Testis (tissue), 3 donors: Measurements from ENCODE around the gene TENT4B. TPM values are rescaled to one million over a fixed set of nuclear protein-coding genes. Genes with fewer than 3 reads are reported as not detected.

Experiments used
- DNase-seq: peaks from one replicate; pipeline ENCODE4 v3.0.0-alpha.2; 2019
- H3K27ac ChIP-seq, 2 donors: fragments of 200-600 bp; sonication (generic); one replicate each; pipeline ENCODE4 v1.5.1; 2019
- H3K27me3 ChIP-seq: fragments of 200-600 bp; sonication (generic); one replicate; pipeline ENCODE4 v1.5.1; 2019
- H3K36me3 ChIP-seq: fragments of 200-600 bp; sonication (generic); one replicate; pipeline ENCODE4 v1.5.1; 2017; ENCODE audit warnings: low read depth; ENCODE audit errors: missing control alignments
- H3K4me1 ChIP-seq: fragments of 200-600 bp; sonication (generic); one replicate; pipeline ENCODE4 v1.5.1; 2019
- H3K4me3 ChIP-seq, 2 donors: fragments of 200-600 bp; sonication (generic); one replicate each; pipeline ENCODE4 v1.5.1; 2017 to 2019
- H3K9me3 ChIP-seq: fragments of 200-600 bp; sonication (generic); one replicate; pipeline ENCODE4 v1.5.1; 2017
- CTCF ChIP-seq, 3 experiments: fragments of 450-650 bp in 2 of 3; fragments of 200-600 bp in 1 of 3; sonication (generic) in 1 of 3; IDR thresholded peaks; one replicate each; pipeline ENCODE4 v1.5.1; 2016 to 2019; ENCODE audit warnings: antibody characterized with exemption in 3 of 3, mild to moderate bottlenecking in 2 of 3, moderate library complexity in 1 of 3
- POLR2A ChIP-seq: fragments of 450-650 bp; IDR thresholded peaks from one replicate; pipeline ENCODE4 v1.6.1; 2017; ENCODE audit warnings: antibody characterized with exemption, mild to moderate bottlenecking, moderate library complexity
- WGBS, 2 donors: methylation state at CpG; one replicate each; pipeline ENCODE4 v1.1.5; 2018; 5-methylcytosine and 5-hydroxymethylcytosine counted together
- intact Hi-C: fragments of 100-400 bp; cut with DNase I; formaldehyde crosslinking; loops from one replicate; pipeline ENCODE4 v1.15.1; 2023; ENCODE audit warnings: low total_unique reads
- polyA plus RNA-seq: library from polyadenylated mRNA; stranded (reverse); fragments of 350-450 nt; fragmentation: Illumina TruSeq; extraction: RNeasy Lipid Tissue Mini Kit (QIAGEN cat#74804); gene quantifications from one replicate; pipeline ENCODE4 v1.2.3, GENCODE V29; 2014; ENCODE audit warnings: low read depth, low replicate concordance; ENCODE audit not compliant: insufficient read depth
- total RNA-seq, 2 donors: library from RNA; depleted of rRNA; stranded (reverse); fragments of >200 nt; gene quantifications; one replicate each; pipeline ENCODE4 v1.2.3, GENCODE V29; 2016

The TENT4B gene
- total and polyA plus RNA-seq, 3 donors from 2014 or later, result 27.5 to 56.6 (median 37.6) TPM

- 63 to 69% methylated on average over 2 of the region's 2 CpGs for WGBS, 2 donors
- H3K4me1 ChIP-seq, result peaks cover 10% of the 10 kb centered on the region
- no peak for DNase-seq
- no peak overlapping the region for H3K27ac ChIP-seq
- no peaks in the 10 kb centered on the region for H3K36me3 ChIP-seq
- no peak overlapping the region for H3K4me3 ChIP-seq
- intact Hi-C loops, result loop anchor here (10.0 kb wide), 1 partner anchor 325 kb away; no protein-coding TSS in a partner anchor
- TF ChIP-seq POLR2A (no peak), CTCF (IDR thresholded peaks at IDR 0.05) (no peak)
- H3K9me3 ChIP-seq, result no peaks in the 10 kb centered on the region
- no peaks in the 10 kb centered on the region for H3K27me3 ChIP-seq
These were observed 37.2 kb downstream of the TENT4B start for GRCh38 chr16:50190292-50190691.

- 91 to 95% methylated on average over 2 of the region's 2 CpGs for WGBS, 2 donors
- intact Hi-C loops, result loop anchor here (10.0 kb wide), 1 partner anchor 328 kb away; no protein-coding TSS in a partner anchor
- DNase-seq, result no peak
- Histone ChIP-seq H3K36me3 (no peaks in the 10 kb centered on the region), H3K4me1 (peaks cover 10% of the 10 kb centered on the region), H3K9me3 (no peaks in the 10 kb centered on the region), H3K4me3 (no peak overlapping the region), H3K27me3 (no peaks in the 10 kb centered on the region), H3K27ac (no peak overlapping the region)
- TF ChIP-seq POLR2A, result no peak
- no peak for TF ChIP-seq CTCF (IDR thresholded peaks at IDR 0.05)
These were observed 39.4 kb downstream of the TENT4B start for GRCh38 chr16:50192386-50193050.

GRCh38 chr16:50193594-50193993, 40.5 kb downstream of the TENT4B start:
- intact Hi-C loops, result loop anchor here (10.0 kb wide), 1 partner anchor 329 kb away; no protein-coding TSS in a partner anchor
- Histone ChIP-seq H3K9me3 (no peaks in the 10 kb centered on the region), H3K27me3 (no peaks in the 10 kb centered on the region), H3K4me1 (peaks cover 9% of the 10 kb centered on the region), H3K4me3 (no peak overlapping the region), H3K36me3 (no peaks in the 10 kb centered on the region), H3K27ac (no peak overlapping the region)
- no peak for DNase-seq
- TF ChIP-seq POLR2A, result no peak
- 65 to 74% methylated on average over 5 of the region's 5 CpGs for WGBS, 2 donors

- Histone ChIP-seq H3K27ac (no peak overlapping the region), H3K9me3 (no peaks in the 10 kb centered on the region), H3K4me3 (no peak overlapping the region), H3K4me1 (no peaks in the 10 kb centered on the region), H3K36me3 (no peaks in the 10 kb centered on the region), H3K27me3 (no peaks in the 10 kb centered on the region)
- 52 to 65% methylated on average over 2 of the region's 2 CpGs for WGBS, 2 donors
- intact Hi-C loops, result loop anchor here (10.0 kb wide), 1 partner anchor 330 kb away; no protein-coding TSS in a partner anchor
- no peak for DNase-seq
- TF ChIP-seq CTCF (IDR thresholded peaks at IDR 0.05), result no peak
- no peak for TF ChIP-seq POLR2A
These were observed 42.2 kb downstream of the TENT4B start for GRCh38 chr16:50195276-50195675.

- Histone ChIP-seq H3K4me1 (no peaks in the 10 kb centered on the region), H3K27me3 (no peaks in the 10 kb centered on the region), H3K9me3 (no peaks in the 10 kb centered on the region), H3K4me3 (no peak overlapping the region), H3K27ac (no peak overlapping the region), H3K36me3 (no peaks in the 10 kb centered on the region)
- DNase-seq, result no peak
- WGBS, 2 donors, result 75 to 83% methylated on average over 1 of the region's 1 CpG
- intact Hi-C loops, result loop anchor here (10.0 kb wide), 1 partner anchor 331 kb away; no protein-coding TSS in a partner anchor
- TF ChIP-seq CTCF (IDR thresholded peaks at IDR 0.05) (no peak), POLR2A (no peak)
These were observed 42.6 kb downstream of the TENT4B start for GRCh38 chr16:50195756-50196155.
